ENCODE results near the gene NAV3.
"Not testable (repeated sequence)": the region's sequence is repeated elsewhere in the genome, so short reads cannot be mapped to it uniquely, and the experiment has no call there.

Gene NAV3

GRCh38 chr12:78236264-78236663 is 405.6 kb downstream of the NAV3 start:
- H3K4me3 ChIP-seq (ENCODE audit: low read depth, low read length) = no peak overlapping the region
- TF ChIP-seq CTCF (IDR thresholded peaks at IDR 0.05; ENCODE audit: borderline replicate concordance, insufficient read depth, low read depth, low read length) = no peak

GRCh38 chr12:78239544-78239943 is 408.9 kb downstream of the NAV3 start:
- no peak overlapping the region for H3K4me3 ChIP-seq (ENCODE audit: low read depth, low read length)
- no peak for TF ChIP-seq CTCF (IDR thresholded peaks at IDR 0.05; ENCODE audit: borderline replicate concordance, insufficient read depth, low read depth, low read length)

- no peak for TF ChIP-seq CTCF (IDR thresholded peaks at IDR 0.05; ENCODE audit: borderline replicate concordance, insufficient read depth, low read depth, low read length)
- no peak overlapping the region for H3K4me3 ChIP-seq (ENCODE audit: low read depth, low read length)
Observed at GRCh38 chr12:78240827-78241226, 410.1 kb downstream of the NAV3 start.

GRCh38 chr12:78241446-78241845 is 410.8 kb downstream of the NAV3 start:
- no peak overlapping the region for H3K4me3 ChIP-seq (ENCODE audit: low read depth, low read length)
- no peak for TF ChIP-seq CTCF (IDR thresholded peaks at IDR 0.05; ENCODE audit: borderline replicate concordance, insufficient read depth, low read depth, low read length)

- H3K4me3 ChIP-seq (ENCODE audit: low read depth, low read length) = no peak overlapping the region
Observed at GRCh38 chr12:78244916-78245507, 414.3 kb downstream of the NAV3 start.

GRCh38 chr12:78248321-78248720 is 417.6 kb downstream of the NAV3 start:
- TF ChIP-seq CTCF (IDR thresholded peaks at IDR 0.05; ENCODE audit: borderline replicate concordance, insufficient read depth, low read depth, low read length) = no peak
- no peak overlapping the region for H3K4me3 ChIP-seq (ENCODE audit: low read depth, low read length)

More at GRCh38 chr12:78244916-78245507, 414.3 kb downstream of the NAV3 start:
- TF ChIP-seq CTCF (IDR thresholded peaks at IDR 0.05; ENCODE audit: borderline replicate concordance, insufficient read depth, low read depth, low read length) = no peak

- H3K4me3 ChIP-seq (ENCODE audit: low read depth, low read length) = no peak overlapping the region
- TF ChIP-seq CTCF (IDR thresholded peaks at IDR 0.05; ENCODE audit: borderline replicate concordance, insufficient read depth, low read depth, low read length) = no peak
Observed at GRCh38 chr12:78249578-78249977, 418.9 kb downstream of the NAV3 start.

- H3K4me3 ChIP-seq (ENCODE audit: low read depth, low read length) = not testable (repeated sequence)
Observed at GRCh38 chr12:78257662-78258061, 427.0 kb downstream of the NAV3 start.
